Hepatocyte (in vitro differentiated cells): ENCODE data around the gene FMO3.

Experiments used
- EZH2 ChIP-seq: fragments of 200-600 bp; sonication (generic); IDR thresholded peaks from 2 replicates; pipeline ENCODE4 v1.6.1; 2016; ENCODE audit warnings: antibody characterized with exemption, mild to moderate bottlenecking, borderline replicate concordance
- EZH2phosphoT487 ChIP-seq: fragments of 200-600 bp; sonication (generic); IDR thresholded peaks from one replicate; pipeline ENCODE4 v1.6.1; 2018; ENCODE audit warnings: antibody characterized with exemption, mild to moderate bottlenecking, low read depth, moderate library complexity; ENCODE audit not compliant: unreplicated experiment, severe bottlenecking
- TF ChIP-seq, protein P1 (sequence below): fragments of 200-600 bp; sonication (generic); IDR thresholded peaks from 2 replicates; pipeline ENCODE4 v1.5.1; 2016; ENCODE audit warnings: antibody characterized with exemption, mild to moderate bottlenecking; ENCODE audit not compliant: poor library complexity

DNA sequence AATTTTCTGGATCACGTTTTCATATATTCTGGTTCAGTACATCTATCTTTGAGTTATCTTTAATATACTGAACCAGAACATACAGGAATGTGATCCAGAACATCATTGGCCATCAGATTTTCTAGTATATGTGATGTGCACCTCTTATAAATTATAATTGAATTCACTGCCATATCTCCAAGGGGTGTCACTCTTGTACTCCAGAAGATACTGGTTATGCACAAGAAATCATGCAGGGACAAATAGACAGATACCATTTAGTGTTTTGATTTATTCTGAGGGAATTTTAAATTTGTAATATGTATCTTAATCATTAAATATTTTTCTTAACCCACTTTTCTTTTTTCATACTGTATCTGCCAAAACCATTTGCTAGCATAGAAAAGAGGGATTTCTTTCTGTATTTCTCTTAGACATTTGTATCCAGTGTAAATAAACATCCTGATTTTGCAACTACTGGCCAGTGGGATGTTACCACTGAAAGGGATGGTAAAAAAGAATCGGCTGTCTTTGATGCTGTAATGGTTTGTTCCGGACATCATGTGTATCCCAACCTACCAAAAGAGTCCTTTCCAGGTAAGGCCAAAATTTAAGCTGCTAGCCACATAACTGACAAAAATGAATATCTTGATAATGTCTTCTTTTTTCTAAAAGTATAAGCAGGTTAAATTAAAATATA lies 16.7 kb downstream of the FMO3 start:
- TF ChIP-seq, protein P1, sequence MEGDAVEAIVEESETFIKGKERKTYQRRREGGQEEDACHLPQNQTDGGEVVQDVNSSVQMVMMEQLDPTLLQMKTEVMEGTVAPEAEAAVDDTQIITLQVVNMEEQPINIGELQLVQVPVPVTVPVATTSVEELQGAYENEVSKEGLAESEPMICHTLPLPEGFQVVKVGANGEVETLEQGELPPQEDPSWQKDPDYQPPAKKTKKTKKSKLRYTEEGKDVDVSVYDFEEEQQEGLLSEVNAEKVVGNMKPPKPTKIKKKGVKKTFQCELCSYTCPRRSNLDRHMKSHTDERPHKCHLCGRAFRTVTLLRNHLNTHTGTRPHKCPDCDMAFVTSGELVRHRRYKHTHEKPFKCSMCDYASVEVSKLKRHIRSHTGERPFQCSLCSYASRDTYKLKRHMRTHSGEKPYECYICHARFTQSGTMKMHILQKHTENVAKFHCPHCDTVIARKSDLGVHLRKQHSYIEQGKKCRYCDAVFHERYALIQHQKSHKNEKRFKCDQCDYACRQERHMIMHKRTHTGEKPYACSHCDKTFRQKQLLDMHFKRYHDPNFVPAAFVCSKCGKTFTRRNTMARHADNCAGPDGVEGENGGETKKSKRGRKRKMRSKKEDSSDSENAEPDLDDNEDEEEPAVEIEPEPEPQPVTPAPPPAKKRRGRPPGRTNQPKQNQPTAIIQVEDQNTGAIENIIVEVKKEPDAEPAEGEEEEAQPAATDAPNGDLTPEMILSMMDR = no peak
- TF ChIP-seq EZH2 (no peak), EZH2phosphoT487 (no peak)
